HK-2 (cell line): ENCODE results near the gene RLN3.
"Not testable (repeated sequence)": the region's sequence is repeated elsewhere in the genome, so short reads cannot be mapped to it uniquely, and the experiment has no call there.

Source experiments
- DNase-seq: peaks from one replicate; pipeline ENCODE4 v3.0.0-alpha.2; 2018; ENCODE audit not compliant: unreplicated experiment

RLN3 gene

GRCh38 chr19:13995017-13995728 is 32.8 kb upstream of the RLN3 start:
- DNase-seq, result no peak

- DNase-seq, result no peak
Observed at GRCh38 chr19:13995878-13996765, 31.8 kb upstream of the RLN3 start.

- DNase-seq, result no peak
Observed at GRCh38 chr19:13996928-13997630, 30.9 kb upstream of the RLN3 start.

GRCh38 chr19:13997631-13997962 is 30.4 kb upstream of the RLN3 start:
- no peak for DNase-seq

- DNase-seq, result no peak
Observed at GRCh38 chr19:13998426-13998825, 29.5 kb upstream of the RLN3 start.

GRCh38 chr19:13999085-13999484 is 28.9 kb upstream of the RLN3 start:
- no peak for DNase-seq

GRCh38 chr19:14000691-14001375 is 27.1 kb upstream of the RLN3 start:
- no peak for DNase-seq

- DNase-seq, result no peak
Observed at GRCh38 chr19:14002571-14003250, 25.2 kb upstream of the RLN3 start.

GRCh38 chr19:14003251-14004055 is 24.5 kb upstream of the RLN3 start:
- DNase-seq, result no peak

GRCh38 chr19:14004619-14005348 is 23.2 kb upstream of the RLN3 start:
- no peak for DNase-seq

GRCh38 chr19:14005349-14006084 is 22.4 kb upstream of the RLN3 start:
- DNase-seq, result peak; percentile 82

GRCh38 chr19:14006085-14006765 is 21.7 kb upstream of the RLN3 start, which contains the start of gene RFX1:
RFX1 (minus strand) TSS chr19:14006320; CDS start chr19:13993843, 12,477 bp downstream.
- peak; percentile 99 for DNase-seq

- DNase-seq, result no peak
Observed at GRCh38 chr19:14006766-14007562, 21.0 kb upstream of the RLN3 start.

GRCh38 chr19:14012378-14012915 is 15.5 kb upstream of the RLN3 start:
- DNase-seq, result no peak

GRCh38 chr19:14015524-14016035 is 12.4 kb upstream of the RLN3 start:
- DNase-seq, result no peak

- no peak for DNase-seq
Observed at GRCh38 chr19:14019100-14019499, 8.8 kb upstream of the RLN3 start.

GRCh38 chr19:14019739-14020138 is 8.2 kb upstream of the RLN3 start:
- DNase-seq, result not testable (repeated sequence)
